HG02798 (cell line): ENCODE results near the gene KIF25.

Experiments used
- ATAC-seq: cut with Tn5 transposase; IDR thresholded peaks from one replicate; pipeline ENCODE4 v1.9.1; 2021; ENCODE audit warnings: mild to moderate bottlenecking; ENCODE audit not compliant: unreplicated experiment, poor library complexity

Gene KIF25

DNA sequence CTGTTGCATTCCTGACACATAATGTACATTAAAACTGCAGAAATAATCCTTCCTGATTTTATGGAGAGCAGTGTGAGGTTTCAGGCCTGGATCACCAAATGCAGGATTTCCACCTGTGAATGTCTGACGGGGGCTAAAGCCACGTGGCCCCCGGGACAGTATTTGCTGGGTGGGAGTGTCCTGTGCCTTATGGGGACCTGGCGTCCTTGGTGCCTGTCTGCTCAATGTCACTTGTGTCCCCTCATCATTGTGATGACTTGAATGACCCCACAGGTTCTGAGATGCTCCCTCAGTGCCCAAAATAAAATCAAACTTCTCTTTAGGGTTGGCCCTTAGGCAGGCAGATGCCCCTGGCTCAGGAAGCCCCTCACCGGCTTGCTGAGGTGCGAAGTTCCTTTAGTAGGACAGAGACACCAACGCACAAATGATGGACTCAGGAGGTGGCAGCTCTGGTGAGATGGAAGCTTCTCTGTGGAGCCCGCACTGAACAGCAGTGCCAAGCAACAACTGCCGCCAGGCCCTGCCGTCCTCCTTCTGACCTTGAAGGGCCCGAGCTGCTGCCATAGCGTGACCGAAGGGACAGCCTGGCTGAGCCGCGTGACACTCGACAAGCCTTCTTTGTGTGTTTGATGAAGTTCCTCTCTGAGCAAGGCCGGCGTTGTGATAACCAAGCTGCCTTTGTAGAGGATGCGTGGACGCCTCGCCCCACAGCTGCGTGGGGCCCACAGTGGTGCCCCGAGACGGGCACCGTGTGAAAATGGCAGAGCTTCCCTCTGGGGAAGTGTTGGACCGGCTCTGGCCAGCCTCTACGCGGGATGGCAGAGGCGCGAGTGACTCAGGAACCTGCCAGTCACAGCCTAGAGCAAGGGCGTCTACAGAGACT, 50.6 kb downstream of the KIF25 start:
- no peak for ATAC-seq

DNA sequence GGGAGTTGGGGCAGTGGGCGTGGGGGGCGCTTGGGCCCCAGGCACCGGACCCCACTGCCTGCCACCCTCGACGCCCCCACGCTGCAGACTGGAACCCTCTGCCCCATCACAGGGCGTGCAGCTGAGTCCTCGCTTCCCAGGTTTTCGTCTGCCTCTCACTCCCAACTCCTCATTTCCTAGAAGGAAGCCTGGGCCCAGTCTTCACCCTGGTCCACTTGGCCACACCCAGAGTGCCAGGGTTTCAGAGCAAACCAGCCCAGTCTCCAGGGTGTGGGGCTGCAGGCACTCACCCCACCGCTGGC, 51.2 kb downstream of the KIF25 start:
- no peak for ATAC-seq

DNA sequence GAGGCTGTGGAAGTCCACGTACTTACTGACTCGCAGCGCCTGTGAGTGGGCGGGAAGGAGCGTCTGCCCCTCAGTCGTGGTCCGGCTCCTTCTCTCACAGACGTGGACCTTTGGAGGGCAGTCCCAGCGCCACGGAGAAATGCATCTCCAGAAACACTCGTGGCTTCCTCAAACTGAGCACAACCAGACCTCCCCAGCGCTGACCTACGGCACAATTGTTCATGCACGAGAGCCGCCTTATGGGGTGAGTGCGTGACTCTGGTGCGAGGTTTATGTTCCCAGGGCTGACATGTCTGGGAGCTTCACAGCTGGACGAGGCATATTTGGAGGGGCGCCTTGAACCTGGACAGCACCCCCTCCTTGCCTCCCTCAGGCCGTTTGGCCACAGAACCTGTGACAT, 51.8 kb downstream of the KIF25 start:
- ATAC-seq, result no peak

DNA sequence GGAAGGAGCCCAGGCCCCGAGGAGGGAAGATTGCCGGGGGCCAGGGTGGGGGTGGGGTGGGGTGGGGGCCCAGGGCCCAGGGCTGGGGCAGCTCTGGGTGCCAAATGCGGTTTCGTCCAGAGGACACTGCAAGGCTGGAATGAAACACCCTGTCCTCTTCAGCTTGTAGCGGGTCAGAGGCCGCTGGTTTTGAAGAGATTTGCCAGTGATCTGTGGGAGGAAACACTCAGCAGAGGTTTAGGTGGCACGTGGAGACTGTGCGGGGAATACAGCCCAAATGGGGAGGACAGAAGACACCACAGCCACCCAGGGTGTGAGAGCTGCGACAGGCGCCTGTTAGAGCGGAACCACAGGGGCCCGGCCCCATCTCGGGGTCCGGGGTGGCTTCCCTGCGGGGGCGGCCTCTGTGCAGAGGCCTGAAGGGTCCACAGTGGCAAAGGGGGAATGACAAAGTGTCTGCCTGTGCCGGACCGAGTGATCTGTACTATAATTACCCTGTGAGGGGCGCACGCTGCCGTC, 52.3 kb downstream of the KIF25 start:
- no peak for ATAC-seq

DNA sequence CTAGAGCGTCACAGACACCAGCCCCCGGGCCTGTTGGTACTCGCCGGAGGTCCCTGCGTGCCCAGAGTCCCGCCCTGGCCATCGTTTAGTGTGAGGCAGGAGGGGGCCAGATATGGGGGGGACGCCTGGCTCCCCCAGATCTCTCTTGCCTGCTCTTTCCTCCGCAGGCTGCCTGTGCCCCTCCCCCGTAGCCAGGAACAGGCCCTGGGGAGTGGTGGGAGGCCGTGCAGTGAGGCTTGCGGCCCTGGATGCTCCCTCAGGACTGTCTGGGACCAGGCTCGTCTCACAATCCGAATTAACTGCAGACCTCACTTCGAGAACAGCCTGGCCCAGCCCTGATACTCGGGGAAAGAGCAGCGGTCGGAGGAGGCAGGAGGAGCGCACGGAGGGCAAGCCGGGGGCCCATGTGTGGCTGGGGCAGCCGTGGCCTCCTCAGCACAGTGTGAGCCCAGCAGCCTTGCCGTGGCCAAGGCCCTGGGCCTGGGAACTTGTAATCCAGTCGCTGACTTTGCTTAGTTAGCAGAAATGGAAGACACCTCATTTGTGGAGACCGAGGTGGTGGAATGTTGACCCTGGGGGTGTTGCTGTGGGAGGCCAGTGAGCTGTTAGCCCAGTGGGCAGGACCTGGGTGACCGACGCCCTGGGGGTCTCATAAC, 52.9 kb downstream of the KIF25 start:
- no peak for ATAC-seq

DNA sequence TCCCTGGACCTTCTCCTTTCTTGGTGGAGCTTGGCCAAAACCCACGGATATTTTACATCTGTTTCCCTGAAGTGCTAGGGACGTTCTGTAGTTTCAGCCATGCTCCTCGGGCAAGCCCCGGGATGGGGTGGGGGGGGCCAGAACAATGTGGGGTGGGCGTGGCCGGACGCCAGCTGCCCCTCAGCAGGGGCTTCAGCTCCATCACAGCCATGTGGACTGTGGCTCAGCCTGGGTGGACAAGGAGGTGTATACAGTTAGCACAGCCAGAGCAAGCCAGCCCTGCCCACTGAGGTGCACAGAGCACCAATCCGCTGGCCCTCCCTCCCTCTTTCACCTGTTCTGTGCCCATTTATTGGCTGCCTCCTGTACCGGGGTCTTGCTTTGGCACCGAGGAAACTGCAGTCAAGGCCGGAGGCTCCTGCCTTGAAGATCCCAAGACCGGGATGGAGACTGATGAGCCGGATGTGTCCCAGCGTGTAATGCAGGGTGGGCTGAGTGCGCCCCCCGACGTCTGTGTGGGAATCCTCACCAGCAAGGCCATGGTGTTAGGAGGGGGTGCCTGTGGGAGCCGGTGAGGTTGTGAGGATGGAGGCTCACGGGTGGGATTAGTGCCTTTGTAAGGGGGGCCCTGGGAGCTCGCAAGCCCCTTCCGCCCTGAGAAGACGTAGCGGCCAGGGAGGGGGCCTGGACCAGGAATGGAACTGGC, 53.6 kb downstream of the KIF25 start:
- no peak for ATAC-seq

DNA sequence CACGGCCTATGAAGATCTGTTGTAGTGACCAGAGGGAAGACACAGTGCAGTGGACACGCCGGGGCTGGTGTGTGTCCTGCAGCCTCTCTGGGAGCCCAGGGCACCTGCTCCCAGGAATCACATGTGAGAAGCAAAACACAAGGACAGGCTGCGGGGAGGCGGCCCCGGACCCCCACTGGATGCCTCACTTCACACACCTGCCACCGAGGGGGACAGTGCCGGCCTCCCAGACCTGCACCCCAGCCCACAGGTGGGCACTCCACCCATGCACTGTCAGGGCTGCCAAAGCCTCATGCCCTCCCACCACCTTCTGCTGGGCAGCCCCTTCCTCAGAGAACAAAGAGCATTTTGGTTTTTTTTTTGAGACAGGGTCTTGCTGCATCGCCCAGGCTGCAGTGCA, 54.2 kb downstream of the KIF25 start:
- no peak for ATAC-seq

DNA sequence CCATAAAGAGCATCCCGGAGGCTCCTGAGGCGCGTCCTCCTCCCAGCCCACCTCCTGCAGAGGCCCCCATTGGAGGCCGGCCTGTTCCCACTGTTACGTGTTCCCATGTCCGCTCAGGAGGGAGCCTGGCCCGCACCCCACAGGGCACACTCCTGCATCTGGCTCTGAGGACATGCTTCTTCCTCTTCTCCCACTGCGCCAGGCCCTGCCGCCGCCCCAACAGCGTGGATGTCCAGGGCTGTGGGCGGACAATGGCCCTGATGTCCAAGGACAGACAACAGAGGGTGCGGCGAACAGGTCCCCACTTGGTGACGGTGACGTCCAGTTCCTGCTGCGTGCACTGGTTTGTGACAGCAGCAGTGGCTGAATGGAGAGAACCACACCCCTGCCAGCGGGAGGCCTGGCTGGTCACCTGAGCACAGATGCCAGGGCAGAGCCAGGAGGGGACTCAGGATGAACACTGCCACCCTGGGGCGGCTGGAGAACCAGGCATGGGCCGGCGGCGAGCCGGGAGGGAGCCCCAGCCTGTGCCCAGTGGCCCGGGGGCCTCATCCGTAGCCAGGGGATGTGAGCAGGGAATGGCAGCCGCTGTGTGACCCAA, 54.9 kb downstream of the KIF25 start:
- ATAC-seq, result no peak

DNA sequence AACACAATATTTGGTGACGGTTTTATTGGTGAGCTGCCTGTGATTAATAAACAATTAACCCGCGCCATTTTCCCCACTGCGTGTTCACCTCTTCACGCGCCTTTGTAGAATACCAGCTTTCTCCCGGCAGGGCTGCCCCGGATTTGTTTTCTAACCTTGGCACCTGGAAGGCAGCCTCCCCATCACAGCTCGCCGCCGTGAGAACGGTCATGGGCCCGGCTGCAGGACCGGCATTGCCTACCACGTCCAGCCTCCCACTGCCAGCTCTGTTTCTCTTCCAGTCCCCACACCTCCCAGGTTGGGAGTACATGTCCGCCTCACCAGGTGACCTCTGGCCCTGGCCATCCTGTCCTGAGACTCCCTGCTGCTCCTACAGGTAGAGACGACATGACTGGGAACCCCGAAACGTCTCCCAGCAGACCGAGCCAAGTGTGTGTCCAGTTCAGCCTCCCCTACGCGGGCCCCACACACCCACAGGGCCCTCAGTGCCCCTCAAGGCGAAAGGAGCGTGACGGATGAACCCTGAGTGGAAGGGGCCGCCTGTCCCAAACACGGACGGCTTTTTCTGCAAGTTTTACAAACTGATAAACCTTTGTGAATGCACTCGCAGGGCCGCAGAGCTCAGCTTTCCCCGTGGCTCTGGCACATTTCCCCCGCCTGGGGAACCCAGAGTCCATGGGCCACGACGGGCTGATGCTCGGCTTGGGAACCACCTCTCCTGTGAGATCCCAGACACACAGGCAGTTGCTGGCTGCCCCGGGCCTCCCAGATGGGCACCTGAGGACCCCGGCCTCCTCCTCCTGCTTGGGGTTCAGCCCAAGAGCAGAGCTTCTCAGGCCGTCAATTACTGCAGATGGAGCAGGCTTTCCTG, 55.9 kb downstream of the KIF25 start:
- ATAC-seq, result no peak

DNA sequence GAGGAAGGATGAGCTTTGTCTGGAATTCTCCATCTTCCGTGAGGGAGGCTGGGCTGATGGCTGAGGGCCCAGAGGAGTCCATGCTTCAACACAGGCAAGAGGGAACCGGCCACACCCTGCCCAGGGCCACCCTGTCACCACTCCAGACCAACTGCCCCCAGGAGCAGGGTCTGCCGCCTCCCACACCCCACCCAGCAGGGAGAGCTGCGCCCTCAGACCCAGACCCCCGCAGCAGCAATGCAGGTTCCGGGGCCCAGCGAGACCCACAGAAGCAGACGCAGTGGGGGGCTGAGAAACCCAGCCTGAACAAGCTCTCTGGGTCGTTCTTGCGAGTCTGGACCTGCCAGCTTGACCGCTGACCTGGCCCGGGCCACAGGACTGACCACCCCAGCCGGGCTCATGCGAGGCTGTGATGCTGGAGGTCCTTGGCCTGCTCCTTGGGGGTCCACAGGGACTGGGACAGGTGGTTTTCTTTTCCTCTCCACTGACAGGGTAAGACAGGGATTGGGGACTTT, 56.5 kb downstream of the KIF25 start:
- no peak for ATAC-seq

DNA sequence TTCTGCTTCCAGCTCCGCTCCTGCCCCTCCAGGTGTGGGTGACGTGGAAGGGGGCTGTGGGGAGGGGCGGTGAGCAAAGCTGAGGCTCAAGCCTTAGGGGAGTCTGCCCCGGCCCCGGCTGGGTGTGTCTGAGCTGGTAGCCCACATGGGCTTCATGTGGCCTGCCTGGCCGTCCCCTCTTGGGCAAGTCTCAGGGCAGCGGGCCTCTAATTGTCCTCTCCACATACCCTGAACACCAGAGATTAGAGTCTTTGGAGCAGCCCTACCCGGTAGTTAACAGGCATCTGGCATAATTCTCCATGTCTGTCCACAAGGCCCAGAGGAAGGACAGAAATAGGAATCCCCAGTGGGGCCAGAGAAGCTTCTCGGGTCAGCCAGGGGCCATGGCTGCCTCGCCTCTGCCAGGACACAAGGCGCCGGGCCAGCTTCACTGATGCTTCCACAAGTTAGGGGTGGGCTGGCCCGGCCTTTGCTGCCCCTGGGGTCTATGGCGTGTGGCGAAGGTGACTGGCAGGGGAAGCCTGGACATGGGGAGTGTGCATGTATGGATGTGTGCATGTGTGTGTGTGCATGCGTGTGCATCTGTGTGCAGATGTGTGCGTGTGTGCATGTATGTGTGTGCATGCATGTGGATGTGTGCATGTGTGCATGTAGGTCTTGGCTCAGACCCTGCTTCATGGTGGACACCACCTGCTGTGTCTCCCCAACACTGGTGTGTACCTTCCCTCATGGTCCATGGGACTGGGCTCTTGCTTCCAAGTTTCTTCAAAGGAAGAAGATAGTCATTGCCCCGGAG, 57.5 kb downstream of the KIF25 start:
- no peak for ATAC-seq

DNA sequence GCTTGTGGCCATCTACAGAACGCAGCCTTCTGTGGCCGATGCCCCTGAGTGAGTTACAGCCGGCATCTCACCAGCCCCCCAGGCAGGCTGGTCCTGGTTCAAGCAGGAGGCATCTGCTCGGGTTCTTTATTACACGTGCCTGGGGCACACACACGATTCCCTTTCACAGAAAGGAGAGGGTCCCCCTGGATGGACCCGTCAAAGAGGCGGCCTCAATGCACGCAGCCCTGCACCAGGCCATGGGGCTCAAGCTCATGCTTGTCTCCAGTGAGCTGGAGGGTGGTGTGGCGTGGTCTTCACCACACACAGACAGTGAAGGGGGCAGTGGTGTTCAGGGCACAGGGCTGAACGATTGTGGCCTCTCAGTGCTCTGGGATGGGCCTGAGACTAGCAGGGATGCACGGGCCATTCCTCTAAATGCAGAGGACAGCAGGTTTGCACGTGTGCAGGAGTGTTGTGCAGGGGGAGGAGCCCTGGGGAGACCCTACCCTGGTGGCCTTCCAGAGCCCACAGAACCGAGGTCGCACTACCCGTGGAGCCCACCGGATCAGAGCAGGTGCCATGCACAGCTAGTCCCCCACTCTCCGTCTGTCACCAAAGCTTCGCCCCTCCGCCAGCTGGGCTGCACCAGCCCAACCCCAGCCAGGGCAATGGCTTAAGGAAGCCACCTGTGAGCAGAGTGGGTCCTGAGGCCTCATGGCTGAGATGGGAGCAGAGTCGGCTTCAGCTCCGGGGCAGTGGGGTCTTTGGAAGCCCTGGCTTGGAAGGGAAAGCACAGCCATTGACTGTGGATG, 58.4 kb downstream of the KIF25 start:
- ATAC-seq, result no peak

DNA sequence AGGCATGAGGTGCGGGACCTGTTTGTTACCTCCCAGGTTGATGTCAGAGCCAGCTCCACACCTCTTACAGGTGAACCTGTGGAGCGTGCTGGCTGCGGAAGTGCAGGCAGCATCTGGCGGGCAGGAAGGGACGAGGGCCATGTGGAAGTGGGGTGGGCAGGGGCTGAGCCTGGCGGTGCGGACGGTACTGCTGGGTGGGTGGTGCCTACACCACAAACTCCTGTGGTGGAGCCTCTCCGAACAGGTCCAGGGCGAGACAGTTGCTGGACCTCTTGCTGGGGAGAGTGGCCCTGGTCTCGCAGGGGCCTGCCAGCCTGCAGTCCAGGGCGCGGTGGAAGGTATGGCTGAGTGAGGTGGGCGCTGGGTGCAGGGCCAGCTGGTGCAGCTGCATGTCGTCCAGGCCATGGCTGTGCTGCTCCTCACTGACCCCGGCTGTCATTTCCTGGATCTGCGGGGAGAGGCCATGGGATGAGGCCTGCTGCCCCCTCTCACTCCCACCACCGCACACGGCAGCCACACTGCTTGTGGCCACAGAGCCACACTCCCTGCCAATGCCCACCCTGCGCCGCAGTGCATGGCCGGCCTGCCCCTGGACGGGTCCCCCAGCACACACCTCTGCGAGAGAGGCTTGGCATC, 59.5 kb downstream of the KIF25 start:
- no peak for ATAC-seq

DNA sequence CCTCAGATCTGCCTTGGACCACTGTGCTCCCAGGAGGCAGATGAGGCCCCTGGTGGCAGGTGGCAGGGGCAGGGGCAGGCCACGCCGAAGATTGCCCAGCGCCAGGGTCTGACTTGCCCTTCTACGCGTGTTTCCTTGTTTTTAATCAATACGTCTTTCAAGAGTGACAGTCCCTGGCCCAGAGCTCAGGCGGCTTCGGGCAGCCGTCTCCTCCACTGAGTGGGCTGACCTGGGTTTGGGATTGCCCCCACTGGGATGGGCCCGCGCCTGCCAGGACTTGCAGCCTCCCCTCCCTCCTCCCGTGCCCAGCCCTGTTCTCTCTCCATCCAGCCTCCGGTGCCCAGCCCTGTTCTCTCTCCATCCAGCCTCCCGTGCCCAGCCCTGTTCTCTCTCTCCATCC, 60.4 kb downstream of the KIF25 start:
- no peak for ATAC-seq

DNA sequence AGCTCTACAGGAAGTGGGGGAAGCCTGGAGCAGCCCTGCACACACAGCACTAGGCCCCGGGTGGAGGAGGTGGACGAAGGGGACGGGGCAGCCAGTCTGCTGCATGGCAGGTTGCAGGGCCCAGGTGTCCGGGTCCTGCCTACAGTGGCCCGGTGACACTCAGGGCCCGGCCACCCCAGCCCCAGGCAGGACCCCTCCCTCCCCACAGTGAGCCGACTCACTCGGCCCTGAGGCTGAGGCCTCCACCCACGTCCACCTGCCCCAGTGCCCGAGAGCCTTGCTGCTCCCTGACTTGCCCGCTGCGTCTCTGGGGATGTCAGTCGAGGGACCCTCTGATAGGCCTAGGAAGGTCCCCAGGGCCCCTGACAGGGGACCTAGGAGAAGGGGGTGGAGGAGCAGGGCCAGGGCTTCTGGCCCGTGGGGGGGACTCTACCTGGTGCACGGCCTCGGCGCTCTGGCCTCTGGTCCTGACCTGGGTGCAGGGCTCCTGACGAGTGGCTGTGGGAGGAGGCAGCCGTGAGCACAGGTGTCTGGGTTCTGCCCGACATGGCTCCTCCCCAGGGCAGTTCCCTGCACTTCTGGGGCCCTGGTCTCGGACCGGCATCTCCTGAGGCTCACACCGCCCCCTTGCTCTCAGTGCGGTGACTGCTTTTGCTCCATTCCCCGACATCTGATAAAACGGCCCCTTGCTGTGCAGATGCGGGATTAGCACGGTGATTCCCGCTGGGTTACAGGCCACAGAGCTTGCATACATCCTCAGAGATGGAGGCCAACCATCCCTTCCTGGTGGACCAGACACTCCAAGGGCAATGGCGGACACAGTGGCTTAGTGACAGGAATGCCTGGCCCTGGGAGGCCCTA, 61.5 kb downstream of the KIF25 start:
- ATAC-seq, result no peak

DNA sequence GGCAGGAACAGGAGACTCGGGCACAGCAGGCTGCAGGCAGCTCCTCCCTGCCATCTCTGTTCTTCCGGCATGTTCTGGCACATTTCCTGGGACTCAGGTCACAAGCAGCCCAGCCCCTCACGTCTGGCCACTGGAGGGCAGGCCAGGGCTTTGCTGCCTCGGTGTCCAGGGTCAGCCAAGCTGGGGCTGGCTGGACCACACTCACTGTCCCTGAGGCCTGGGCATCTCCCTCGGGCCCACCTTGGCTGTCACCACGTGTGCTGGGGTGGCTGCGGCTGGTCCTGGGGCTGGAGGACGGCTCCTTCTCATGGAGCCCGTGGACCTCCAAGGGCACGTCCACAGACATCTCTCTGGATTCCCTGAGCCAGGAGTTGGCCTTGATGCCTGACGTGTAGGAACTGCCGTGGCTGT, 63.1 kb downstream of the KIF25 start:
- no peak for ATAC-seq
